Limb (tissue), 2 donors: ENCODE data around the gene BTN1A1.
"Not testable (repeated sequence)": the region's sequence is repeated elsewhere in the genome, so short reads cannot be mapped to it uniquely, and the experiment has no call there.

Experiments used
- DNase-seq, 2 donors: peaks; one replicate each; pipeline ENCODE4 v3.0.0-alpha.2; 2016; ENCODE audit errors: extremely low spot score in 2 of 2

BTN1A1 gene

DNA sequence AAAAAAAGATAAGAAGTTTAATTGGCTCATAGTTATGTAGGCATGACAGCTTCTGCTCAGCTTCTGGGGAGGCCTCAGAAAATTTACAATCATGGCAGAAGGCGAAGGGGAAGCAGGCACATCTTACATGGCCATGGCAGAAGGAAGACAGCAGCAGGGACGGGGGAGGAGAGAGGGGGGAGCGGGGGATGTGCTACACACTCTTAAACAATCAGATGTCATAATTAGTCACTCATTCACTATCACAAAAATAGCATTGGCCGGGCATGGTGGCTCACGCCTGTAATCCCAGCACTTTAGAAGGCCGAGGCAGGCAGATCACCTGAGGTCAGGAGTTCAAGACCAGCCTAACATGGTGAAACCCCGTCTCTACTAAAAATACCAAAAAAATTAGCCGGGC is 10.9 kb downstream of the BTN1A1 start:
- not testable (repeated sequence) for DNase-seq

DNA sequence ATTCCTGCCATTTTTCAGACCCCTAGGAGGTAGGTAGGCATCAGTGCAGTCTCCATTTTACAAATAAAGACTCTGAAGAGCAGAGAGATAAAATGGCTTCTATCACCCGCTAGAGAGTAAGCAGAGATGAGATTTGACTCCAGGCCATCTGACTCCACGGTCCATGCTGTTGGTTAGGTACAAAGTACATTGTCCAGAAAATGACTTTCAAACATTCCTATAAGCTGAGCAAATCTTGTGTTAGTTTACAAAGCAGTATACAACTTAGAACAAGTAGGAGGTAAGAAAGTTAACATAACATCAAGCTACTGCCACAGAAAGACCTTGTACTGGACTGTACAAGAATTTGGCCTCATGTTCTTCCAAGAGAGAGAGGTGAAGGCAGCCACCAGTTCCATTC is 14.9 kb downstream of the BTN1A1 start:
- no peak for DNase-seq

DNA sequence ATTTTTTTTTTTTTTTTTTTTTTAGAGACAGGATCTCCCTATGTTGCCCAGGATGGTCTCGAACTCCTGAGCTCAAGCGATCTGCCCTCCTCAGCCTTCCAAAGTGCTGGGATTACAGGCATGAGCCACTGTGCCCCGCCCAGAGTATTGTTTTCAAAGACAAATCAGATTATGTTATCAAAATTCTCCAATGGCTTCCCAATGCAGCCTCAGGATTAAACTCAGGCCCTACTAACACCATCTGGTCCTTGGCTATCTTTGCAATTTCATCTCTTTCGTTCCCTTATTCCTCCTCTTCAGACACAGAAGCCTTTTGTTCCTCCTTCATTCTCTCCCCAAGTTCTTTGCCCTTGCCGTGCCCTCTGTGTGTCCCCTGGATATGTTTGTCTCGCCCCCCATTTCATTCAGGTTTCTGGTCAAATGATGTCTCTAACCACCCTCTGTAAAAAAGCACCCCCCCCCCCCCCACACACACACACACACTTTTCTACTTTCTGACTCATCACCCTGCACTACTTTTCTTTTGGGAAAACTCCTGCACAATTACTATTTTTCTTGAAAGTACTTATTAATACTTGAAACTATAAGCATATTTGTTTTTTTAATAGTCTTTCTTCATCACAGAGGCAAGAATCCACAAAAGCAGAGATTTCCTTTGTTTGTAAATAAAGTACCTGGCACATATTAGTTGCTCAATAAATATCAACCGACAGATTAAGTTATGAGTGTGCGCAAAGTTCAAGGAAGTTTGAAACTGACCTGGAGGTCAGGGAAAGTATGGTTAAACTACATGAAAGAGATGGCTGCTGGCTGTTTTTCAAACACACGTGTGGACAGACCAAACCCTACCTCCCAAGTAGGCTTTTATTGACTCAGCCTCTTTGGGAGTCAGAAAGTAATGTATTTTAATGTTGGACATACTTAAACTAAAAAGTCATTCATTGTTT is 16.7 kb downstream of the BTN1A1 start:
- no peak for DNase-seq

DNA sequence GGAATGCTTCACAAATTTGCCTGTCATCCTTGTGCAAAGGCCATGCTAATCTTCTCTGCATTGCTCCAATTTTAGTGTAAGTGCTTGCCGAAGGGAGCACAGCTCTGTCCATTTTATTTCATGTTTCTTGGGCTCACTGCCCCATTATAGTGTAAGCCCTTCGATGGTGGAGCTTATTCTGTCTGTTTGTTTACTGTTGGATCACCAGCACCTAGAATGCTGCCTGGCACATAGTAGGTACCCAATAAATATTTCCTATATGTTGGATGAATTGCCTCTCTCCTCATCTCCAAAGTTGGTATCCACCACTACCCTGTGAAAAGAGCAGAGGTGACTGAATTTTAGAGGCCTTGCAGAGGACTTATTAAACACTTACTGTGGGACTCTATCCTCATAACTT is 19.3 kb downstream of the BTN1A1 start:
- DNase-seq, result no peak

DNA sequence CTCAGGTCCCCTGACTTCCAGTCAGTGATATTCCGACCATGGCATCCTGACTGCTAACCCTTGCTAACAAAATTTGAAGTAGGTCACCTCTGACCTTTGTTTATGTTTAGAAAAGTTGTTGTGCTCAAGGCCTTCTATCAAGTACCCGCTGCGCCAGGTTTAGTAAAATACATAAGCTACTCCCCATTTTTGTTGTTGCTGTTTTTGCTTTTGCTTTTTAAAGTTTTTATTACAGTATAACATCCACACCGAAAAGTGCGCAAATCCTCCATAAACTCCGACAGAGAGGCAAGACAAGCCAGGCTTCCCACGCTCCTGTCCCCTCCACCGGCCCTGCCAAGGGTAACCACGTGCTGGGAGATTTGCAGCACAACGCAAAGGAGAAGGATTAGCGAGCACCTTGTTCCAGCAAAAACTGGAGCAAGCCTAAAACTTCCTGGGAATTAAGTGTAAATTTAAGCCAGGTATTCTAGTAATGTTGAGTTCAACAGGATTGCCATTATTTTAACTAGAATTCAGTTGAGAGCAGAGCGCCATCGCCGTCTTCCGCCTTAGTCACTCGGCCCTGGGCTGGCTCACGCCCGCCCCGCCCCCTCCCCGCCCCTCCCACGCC is 20.2 kb downstream of the BTN1A1 start:
- DNase-seq, result no peak

DNA sequence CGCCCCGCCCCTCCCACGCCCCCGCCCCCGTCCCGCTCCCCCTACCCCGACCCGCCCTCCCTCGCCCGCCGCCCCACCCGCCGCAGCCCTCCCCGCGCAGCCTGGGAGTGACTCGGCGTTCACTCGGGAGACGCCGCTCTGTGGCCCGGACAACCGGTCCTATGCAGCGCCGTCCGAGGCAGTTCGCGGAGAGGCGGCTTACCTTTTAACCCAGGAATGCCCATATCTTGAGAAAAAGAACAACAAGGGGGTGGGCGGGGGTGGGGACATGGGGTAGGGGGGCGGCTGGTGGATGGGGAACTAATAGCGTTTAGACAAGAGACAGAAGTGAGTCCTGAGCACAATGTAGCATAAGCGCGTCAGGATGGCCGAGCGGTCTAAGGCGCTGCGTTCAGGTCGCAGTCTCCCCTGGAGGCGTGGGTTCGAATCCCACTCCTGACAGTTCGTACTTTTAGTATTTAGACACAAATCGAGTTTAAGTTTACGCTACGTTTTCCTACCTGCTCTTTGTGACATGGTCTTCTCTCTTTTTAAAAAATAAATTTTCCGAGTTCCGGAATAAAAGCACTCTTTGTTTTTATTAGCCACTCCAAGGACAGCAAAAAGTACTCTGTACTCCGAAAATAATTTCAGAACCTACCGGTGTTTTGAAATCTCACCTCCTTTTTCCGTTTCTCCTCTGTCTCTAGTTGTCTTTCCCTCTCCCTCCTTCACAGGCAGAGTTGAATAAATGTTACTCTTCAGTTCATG is 20.9 kb downstream of the BTN1A1 start:
- DNase-seq, result peak; percentile 87 to 92

DNA sequence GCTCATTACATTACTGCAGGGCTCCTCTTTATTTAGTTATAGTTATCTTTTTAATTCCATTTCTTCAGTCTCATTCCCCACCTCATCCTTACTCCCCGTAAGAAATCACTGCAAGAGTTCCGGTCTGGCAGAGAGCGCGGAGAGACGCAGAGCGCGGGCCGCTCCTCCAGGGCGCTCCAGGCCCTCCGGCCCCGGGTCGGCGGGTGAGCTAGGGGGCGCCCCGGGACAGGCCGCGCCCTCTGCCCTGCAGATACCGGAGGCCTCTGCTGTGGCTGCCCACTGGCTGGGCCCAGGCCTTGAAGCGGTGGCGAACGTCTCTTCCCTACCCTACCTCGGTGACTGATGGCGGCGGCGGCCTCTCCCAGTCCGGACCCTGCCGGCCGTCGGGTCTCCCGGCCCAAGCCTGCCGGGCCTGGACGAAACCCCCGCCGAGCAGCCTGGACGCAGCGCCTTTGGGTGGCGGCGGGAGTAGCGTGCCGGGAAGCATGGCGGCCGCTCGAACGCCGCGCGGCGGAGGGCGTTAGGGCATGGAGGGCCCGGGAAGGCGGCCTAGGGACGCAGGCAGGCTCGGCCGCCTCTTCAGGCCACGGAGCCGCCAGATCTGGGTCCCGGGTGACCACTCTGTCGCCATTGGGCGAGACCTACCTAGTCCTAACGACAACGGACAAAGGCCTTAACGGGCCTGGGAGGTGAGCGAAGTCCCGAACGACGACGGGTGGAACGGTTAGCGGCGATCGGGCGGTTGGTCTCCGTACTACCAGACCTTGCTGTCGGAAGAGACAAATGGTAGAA is 21.7 kb downstream of the BTN1A1 start:
- DNase-seq, result peak; percentile 73 to 88

DNA sequence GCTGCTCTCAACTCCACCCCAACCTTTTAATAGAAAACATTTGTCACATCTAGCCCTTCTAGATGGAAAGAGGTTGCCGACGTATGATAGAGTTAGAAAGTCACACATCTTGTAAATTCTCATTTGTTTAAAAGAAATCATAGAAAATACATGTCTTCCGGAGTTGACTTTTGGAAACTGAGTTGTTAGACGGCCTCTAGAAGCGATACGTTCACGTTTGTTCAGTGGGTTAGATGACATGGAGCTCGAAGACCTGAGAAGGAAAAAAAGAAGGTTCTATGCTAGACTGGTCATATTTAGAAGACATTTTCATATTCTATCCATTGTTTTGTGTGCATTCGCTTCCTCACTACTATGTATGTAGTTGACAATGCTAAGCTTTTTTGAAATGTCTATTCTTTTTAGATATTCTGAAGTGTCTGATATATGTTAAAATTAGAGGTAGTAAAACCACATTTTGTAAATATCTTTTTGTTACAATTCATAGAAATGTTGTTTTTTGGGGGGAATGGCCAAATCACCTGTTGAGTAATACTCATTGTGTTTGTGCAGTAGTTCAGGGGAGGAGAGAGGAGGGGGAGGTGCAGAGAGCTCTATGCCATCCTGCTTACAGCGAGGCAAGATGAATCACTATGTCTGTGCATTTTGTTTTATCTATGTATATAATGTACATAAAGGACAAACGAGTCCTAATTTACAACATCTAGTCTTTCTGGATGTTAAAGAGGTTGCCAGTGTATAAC is 22.6 kb downstream of the BTN1A1 start:
- DNase-seq, result not testable (repeated sequence)

DNA sequence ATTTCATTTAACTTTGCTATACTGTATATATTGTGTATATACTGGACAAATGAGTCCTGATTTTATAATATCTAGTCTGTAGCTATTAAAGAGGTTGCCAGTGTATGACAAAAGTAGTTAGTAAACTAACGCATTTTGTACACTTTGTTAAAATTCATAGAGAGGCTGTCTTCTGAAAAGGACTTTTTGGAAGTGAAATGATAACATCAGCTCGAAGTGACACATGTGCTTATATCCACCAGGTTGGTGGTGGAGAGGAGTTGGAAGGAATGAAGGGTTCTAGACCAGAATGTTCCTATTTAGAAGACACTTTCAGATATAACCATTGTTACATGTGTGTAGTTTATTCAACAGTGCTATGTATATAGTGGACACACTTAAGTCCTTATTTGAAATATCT is 24.2 kb downstream of the BTN1A1 start:
- DNase-seq, result not testable (repeated sequence)

DNA sequence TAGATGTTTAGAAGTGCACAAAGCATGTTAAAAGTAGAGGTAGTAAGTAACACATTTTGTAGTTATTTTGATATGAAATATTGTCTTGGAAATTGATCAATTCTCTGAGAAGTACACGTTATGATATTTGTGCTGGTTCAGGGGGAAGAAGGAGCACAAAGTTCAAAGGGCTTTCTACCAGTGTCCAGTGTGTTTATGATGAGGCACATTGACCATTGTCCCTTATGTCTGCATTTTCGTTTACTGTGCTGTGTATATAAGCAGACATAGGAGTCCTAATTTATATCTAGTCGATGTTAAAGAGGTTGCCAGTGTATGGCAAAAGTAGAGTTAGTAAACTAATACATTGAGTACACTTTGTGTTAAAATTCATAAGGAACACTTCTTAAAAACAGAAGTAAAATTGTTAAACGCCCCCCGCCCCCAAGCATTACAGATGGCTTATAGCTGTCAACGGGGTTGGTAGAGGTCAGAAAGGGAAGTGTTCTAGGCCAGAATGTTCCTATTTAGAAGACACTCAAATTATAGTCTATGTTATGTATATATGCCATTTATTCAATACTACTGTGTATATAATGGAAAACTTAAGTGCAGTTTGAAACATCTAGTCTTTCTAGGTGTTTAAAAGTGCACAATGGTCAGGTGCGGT is 24.7 kb downstream of the BTN1A1 start:
- DNase-seq, result no peak

DNA sequence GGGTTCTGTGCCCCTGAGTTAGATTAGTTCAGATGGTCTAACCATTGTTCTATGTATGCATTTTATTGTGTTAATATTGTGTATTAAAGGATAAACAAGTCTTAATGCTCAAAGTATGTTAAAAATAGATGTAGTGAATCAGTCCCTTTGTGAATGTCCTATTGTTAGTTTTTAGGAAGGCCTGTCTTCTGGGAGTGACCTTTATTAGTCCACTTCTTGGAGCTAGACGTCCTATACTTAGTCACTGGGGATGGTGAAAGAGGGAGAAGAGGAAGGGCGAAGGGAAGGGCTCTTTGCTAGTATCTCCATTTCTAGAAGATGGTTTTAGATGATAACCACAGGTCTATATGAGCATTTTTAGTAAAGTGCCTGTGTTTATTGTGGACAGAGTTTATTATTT is 25.7 kb downstream of the BTN1A1 start:
- no peak for DNase-seq

DNA sequence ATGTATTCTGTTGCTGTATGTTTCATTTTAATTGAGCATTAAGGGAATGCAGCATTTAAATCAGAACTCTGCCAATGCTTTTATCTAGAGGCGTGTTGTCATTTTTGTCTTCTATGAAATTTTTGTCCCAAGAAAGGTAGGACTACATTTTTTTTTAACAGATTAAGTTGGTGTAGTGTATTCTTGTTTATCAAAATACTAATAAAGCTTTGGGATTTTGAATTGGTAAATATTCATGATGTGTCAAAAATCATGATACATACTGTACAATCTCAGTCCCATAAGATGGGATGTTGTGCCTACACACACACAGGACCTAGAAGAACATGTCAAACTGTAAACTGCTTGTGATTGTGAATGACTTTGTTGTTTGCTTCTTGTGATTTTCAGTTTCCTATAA is 26.8 kb downstream of the BTN1A1 start:
- no peak for DNase-seq

DNA sequence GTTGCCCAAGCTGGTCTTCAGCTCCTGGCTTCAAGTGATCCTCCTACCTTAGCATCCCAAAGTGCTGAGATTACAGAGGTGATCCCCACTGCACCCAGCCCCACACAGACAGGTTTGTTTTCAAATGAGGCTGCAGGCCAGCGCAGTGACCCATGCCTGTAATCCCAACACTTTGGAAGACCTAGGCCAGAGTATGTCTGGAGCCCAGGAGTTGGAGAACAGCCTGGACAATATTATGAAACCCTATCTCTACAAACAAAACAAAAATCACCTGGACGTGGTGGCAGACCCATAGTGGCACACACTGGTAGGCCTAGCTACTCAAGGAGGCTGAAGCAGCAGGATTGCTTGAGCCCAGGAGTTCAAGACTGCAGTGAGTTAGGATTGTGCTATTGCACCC is 30.1 kb downstream of the BTN1A1 start:
- no peak for DNase-seq

DNA sequence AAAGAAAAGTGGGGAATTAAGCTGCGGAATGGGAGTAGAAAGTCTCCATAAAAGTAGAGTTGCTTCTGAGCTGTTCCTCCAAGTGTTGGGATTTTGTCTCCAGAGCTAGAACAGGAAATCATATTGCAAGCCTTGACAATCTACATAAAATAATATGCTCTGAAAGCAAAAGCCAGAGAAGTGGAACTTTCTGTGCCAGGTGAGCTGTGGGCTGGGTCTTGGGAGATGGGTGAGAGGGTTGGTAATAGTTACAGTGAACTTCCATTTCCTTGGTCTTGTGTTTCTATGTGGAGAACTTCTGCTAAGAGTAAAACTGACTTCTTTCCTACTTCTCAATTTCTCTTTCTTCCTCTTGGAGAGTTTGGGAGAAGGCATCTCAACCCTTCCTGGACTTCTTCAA is 31.8 kb downstream of the BTN1A1 start:
- DNase-seq, result no peak

DNA sequence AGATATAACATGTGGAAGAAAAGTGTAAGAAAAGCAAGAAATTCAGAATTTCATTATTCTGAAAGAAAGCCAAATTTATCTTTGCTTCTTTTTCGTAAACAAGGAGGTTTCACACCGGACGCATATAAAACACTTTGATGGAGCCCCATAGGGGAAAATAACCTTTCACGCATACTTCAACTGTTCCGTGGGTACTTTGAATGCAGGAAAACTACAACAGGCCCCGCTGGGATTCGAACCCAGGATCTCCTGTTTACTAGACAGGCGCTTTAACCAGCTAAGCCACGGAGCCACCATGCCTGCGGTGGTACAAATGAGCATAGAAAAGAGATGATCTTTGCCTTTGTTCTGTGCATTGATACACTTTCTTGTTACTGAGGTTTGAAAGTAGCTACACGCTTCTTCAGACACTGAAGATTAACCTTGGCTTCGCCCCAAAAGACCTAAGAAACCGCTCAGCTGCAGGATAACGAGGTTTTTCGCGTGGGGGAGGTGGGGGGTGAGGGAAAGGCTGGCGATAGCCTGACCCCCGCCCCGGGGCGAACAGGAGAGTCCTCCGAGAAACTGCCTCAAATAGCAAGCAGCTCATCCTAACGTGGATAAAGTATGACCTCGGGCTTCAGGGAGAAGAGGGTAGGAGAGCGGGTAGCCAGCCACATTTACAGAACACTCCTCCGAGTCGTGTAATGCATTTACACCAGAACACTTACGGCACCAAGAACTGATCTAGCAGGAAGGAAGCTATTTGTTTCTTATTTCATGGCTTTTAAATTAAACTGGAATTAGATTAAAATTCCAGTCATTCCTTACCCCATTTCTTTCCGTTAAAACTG is 32.8 kb downstream of the BTN1A1 start:
- DNase-seq, result peak; percentile 88 to 94

DNA sequence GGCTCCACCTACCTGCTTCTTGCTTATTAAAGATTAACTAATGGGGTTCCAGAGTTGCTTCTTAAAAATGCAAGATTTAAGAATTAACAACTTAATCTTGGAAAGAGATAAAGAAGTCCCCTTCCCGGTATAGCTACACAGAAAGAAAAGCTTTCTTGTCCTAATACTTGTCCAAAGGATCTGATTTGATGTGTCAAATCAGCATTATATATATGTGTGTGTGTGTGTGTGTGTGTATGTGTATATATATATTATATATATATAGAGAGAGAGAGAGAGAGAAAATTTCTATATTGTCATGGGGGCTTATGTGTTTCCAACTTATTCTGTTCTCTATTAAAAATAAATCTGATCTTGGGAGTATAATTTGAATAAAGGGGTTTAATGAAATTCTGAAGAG is 33.4 kb downstream of the BTN1A1 start:
- DNase-seq, result no peak

DNA sequence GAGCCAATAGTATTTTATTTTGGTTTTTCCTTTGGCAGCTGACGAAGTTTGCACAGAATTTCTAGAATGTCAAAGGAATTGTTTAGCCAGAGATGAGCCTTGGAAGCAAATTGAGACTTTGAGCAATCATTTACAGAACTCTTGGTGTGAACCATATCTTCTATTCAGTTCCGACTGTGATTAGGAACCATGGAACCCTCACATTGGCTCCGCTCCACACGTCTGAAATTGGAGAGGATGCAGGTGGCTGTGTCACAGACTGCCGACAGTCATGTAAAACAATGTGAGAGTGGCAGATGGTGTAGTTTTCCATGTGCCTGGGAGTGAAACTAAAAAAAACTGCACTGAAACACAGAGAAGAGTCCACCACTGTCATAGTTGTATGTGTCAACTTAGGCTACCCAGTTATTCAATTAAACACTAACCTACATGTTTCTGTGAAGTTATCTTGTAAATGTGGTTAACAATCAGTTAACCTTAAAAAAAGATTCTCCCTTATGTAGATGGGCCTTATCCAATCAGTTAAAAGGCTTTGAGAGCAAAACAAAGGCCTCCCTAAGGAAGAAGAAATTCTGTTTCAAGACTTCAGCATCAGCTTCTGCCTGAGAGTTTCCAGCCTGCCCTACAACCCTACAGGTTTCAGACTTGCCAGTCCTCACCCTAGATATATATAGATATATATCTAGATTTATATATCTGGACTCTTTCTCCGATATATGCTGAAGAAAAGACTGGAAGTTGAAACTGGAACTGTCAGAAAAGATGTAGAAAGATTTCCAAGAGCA is 34.8 kb downstream of the BTN1A1 start:
- peak; percentile 18 to 40 for DNase-seq

DNA sequence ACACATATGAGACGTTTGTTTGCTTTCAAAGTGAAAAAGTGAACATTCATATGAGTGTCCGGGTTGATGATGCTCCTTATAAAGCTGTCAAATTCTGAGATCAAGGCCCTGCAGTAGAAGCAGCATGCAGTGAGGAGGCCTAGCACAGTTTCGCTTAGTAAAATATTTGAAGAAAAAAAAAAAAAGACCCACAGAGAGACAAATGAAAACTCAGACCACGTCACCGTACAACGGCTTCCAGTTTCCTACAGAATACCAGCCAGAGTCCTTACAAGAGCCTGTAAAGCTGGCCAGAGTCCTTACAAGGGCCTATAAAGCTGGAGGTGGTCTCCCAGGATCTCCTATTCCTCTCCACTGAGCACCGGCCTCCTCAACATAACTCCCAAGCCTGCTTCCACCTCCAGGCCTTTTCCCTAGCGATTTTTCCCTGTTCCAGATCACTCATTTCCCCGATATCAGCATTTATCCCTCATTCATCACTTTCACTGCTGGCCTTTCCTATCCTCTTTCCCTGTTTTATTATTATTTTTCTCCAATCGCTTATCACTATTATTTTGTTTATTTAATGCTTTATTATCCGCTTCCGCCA is 36.6 kb downstream of the BTN1A1 start:
- DNase-seq, result peak; percentile 40 to 62
